Activated CD4-positive, alpha-beta T cell treated with anti-CD3 and anti-CD28 coated beads, Interleukin-2, amount 10 ng/mL, durations not matched to agents 24 days and 14 days (primary cell): Measurements from ENCODE around the gene PRR20E. TPM values are rescaled to one million over a fixed set of nuclear protein-coding genes. Genes with fewer than 3 reads are reported as not detected.
"Not testable (repeated sequence)": the region's sequence is repeated elsewhere in the genome, so short reads cannot be mapped to it uniquely, and the experiment has no call there.

Source experiments
- DNase-seq: peaks from one replicate; pipeline ENCODE4 v3.0.0; 2022
- H3K27ac Mint-ChIP-seq: one replicate; pipeline ENCODE4 v1.8.0; 2022; ENCODE audit warnings: mild to moderate bottlenecking, mixed read lengths
- H3K27me3 Mint-ChIP-seq: one replicate; pipeline ENCODE4 v1.8.0; 2022; ENCODE audit warnings: mixed read lengths
- H3K36me3 Mint-ChIP-seq: one replicate; pipeline ENCODE4 v1.8.0; 2022; ENCODE audit warnings: low read depth, mild to moderate bottlenecking, mixed read lengths
- H3K4me1 Mint-ChIP-seq: one replicate; pipeline ENCODE4 v1.8.0; 2021; ENCODE audit warnings: mixed read lengths
- H3K4me3 Mint-ChIP-seq: one replicate; pipeline ENCODE4 v1.8.0; 2022; ENCODE audit warnings: mild to moderate bottlenecking, moderate library complexity, mixed read lengths
- H3K9me3 Mint-ChIP-seq: one replicate; pipeline ENCODE4 v1.8.0; 2021; ENCODE audit warnings: mixed read lengths
- intact Hi-C: fragments of 100-400 bp; cut with micrococcal nuclease; formaldehyde crosslinking; loops from one replicate; pipeline ENCODE4 v1.15.1; 2023
- total RNA-seq: library from RNA; stranded (reverse); gene quantifications from 2 replicates; pipeline ENCODE4 v1.2.3, GENCODE V29; 2022

The PRR20E gene
- total RNA-seq = not detected in 2 replicates

DNA sequence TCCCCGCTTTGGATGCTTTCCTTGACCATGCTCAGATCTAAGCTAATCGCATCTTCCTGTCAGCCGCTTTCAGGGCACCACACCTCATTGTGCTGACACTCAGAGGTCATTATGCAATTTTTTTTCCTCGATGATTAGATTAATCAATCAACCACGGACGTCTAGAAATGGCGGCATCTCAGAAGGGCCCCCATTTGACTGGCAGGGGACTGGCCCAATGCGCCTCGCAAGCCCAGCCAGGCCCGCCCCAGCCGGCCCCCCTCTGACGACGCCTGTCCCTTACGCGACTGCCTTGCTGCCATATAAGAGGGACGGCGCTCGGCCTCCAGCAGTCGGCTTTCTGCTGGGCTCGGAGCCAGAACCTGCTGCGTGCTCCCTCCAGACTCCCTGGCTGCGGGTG lies at the start of gene PRR20E:
PRR20E (plus strand) TSS at position 301 of the 400 bp plus-strand sequence. CDS start 387 bp downstream, outside the sequence.
- intact Hi-C loops, H3K4me1 Mint-ChIP-seq, H3K27ac Mint-ChIP-seq, H3K4me3 Mint-ChIP-seq, H3K36me3 Mint-ChIP-seq, DNase-seq, H3K9me3 Mint-ChIP-seq, H3K27me3 Mint-ChIP-seq: not testable (repeated sequence)

DNA sequence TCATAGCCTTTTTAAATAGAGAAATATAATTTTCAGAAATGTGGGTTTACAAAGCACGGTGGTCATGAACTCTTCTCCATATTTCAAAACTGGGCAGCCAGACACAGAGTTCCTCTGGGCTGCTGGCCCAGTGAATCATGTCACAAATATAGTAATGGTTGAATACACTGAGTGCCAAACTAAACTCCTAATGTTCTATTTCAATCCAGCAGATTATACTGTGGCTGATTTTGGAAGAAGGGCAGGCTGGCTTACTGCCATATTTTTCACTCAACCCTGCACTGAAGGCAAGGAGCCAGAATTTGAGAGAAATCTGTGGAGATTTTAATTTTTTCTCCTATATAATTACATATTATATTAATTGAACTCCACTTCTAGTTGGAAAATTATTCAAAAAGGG lies 43.3 kb upstream of the PRR20E start:
- Mint-ChIP-seq H3K4me3 (no peak overlapping the region), H3K36me3 (no peaks in the 10 kb centered on the region), H3K27ac (no peak overlapping the region), H3K27me3 (no peaks in the 10 kb centered on the region), H3K4me1 (no peaks in the 10 kb centered on the region), H3K9me3 (peaks cover 4% of the 10 kb centered on the region)
- intact Hi-C loops = no loop called here
- no peak for DNase-seq

DNA sequence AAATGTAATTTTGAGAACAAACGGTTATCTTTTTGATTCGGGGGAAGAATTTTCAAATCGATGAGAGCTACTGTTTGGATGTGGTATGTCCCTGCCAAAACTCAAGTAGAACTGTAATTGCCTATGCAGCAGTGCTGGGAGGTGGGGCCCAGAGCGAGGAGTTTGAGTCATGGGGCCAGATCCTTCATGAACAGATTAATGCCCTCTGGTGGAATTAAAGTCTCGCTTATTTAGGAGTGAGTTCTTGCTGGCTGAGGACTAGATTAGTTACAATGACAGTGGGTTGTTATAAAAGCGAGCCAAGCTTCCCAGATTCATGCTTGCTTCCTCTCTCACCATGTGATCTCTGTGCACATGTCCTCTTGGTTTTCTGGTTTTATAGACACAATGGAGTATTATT lies 38.1 kb upstream of the PRR20E start:
- H3K4me3 Mint-ChIP-seq = no peak overlapping the region
- H3K27me3 Mint-ChIP-seq = no peaks in the 10 kb centered on the region
- intact Hi-C loops = no loop called here
- H3K4me1 Mint-ChIP-seq = no peaks in the 10 kb centered on the region
- peaks cover 5% of the 10 kb centered on the region for H3K9me3 Mint-ChIP-seq
- no peak overlapping the region for H3K27ac Mint-ChIP-seq
- H3K36me3 Mint-ChIP-seq = no peaks in the 10 kb centered on the region
- DNase-seq = no peak

DNA sequence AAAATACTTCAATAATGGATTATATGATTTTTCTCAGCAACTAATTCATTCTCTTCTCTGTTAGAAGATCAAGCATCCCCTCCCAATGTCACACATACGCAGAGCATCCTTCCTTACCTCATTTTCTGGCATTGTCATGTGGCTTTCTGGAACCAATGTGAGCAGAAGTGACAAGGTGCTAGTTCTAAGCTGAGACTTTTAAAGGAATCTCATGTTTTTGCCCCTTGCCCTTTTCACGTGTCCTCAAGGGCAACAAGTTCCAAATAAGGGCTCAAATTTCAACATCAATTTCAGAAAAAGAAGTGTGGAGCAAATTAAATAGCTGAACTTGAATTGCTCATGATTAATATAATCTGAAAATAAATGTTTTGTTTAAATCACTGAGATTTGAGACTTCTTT lies 30.9 kb upstream of the PRR20E start:
- Mint-ChIP-seq H3K27me3 (no peaks in the 10 kb centered on the region), H3K36me3 (no peaks in the 10 kb centered on the region)
- DNase-seq = no peak

DNA sequence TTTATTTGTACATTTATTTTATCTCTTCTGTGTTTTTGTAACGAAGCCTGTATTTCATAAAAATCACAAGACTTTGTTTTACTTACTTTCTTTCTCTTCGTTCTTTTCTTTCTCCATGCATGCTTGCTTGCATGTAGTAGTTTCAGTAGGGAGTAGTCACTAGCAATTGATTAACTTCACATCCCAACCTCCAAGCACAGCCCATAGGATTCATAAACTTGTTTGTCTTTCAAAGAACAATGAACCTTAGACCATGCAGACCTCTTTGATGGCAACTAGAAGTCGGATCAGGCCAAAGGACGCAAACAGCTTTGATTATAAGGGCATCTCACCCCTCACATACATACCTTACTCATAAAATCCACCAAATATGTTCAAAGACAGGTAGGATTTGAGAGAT lies 29.4 kb upstream of the PRR20E start:
- no peaks in the 10 kb centered on the region for H3K4me1 Mint-ChIP-seq
- H3K36me3 Mint-ChIP-seq = no peaks in the 10 kb centered on the region
- no peak overlapping the region for H3K27ac Mint-ChIP-seq
- H3K27me3 Mint-ChIP-seq = no peaks in the 10 kb centered on the region
- no peaks in the 10 kb centered on the region for H3K9me3 Mint-ChIP-seq
- intact Hi-C loops = no loop called here
- no peak overlapping the region for H3K4me3 Mint-ChIP-seq
- no peak for DNase-seq

More for the DNA sequence above, 30.9 kb upstream of the PRR20E start:
- H3K4me1 Mint-ChIP-seq = no peaks in the 10 kb centered on the region
- H3K4me3 Mint-ChIP-seq = no peak overlapping the region
- peaks cover 5% of the 10 kb centered on the region for H3K9me3 Mint-ChIP-seq
- intact Hi-C loops = no loop called here
- H3K27ac Mint-ChIP-seq = no peak overlapping the region

DNA sequence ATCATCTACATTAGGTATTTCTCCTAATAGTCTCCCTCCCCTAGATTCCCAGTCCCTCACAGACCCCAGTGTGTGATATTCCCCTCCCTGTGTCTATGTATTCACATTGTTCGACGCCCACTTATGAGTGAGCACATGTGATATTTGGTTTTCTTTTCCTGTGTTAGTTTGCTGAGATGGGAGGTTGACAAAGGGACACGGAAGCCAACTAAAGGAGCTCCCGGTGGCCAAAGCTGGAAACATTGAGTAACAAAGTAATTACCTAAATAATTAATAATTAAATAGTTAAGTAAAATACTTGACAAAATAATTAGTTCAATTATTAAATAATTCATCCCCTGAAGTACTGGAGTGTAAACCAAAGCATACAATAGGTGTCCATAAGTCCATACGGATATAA lies 28.0 kb upstream of the PRR20E start:
- intact Hi-C loops = no loop called here
- H3K27me3 Mint-ChIP-seq = no peaks in the 10 kb centered on the region
- H3K4me3 Mint-ChIP-seq = no peak overlapping the region
- no peaks in the 10 kb centered on the region for H3K9me3 Mint-ChIP-seq
- no peaks in the 10 kb centered on the region for H3K36me3 Mint-ChIP-seq
- no peak for DNase-seq
- H3K27ac Mint-ChIP-seq = no peak overlapping the region
- no peaks in the 10 kb centered on the region for H3K4me1 Mint-ChIP-seq

DNA sequence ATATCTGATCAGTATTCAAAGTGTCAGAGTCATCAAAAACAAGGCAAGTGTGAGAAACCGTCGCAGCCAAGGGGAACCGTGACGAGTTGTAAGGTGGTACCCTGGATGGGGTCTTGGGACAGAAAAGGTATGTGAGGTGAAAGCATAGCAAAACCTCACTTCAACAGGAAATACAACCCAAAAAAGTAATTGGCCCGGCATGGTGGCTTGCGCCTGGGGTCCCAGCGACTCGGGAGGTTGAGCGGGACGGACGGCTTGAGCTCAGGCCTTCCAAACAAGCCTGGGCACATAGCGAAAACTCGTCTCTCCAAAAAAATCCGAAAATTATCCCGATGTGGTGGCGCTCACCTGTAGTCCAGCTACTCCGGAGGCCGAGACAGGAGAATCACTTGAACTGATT lies 27.2 kb upstream of the PRR20E start:
- H3K4me1 Mint-ChIP-seq, H3K9me3 Mint-ChIP-seq, H3K27ac Mint-ChIP-seq, H3K4me3 Mint-ChIP-seq, intact Hi-C loops, H3K27me3 Mint-ChIP-seq, H3K36me3 Mint-ChIP-seq, DNase-seq: not testable (repeated sequence)

DNA sequence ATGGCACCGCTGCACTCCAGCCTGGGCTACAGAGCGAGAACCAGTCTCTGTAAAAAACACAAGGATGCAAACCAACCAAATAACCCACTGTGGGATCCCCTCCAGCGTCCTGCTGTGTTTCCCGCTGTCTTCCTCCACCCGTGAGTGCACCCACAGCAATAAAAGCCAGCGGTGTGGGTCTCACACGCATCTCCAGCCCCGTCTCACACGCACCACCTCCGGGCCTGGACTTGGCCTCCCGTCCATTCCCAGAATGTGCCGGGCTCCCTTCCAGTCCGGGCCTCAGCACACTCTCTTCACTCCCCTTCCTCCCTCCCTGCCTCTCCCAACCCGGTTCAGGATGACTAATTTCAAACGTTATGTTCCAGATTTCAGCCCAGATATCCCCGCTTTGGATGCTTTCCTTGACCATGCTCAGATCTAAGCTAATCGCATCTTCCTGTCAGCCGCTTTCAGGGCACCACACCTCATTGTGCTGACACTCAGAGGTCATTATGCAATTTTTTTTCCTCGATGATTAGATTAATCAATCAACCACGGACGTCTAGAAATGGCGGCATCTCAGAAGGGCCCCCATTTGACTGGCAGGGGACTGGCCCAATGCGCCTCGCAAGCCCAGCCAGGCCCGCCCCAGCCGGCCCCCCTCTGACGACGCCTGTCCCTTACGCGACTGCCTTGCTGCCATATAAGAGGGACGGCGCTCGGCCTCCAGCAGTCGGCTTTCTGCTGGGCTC lies 26.6 kb upstream of the PRR20E start, which contains the start of gene PRR20A:
PRR20A (plus strand) TSS at position 684 of the 734 bp plus-strand sequence. CDS start 387 bp downstream, outside the sequence.
- intact Hi-C loops, H3K9me3 Mint-ChIP-seq, H3K36me3 Mint-ChIP-seq, DNase-seq, H3K4me1 Mint-ChIP-seq, H3K27ac Mint-ChIP-seq, H3K4me3 Mint-ChIP-seq, H3K27me3 Mint-ChIP-seq: not testable (repeated sequence)

DNA sequence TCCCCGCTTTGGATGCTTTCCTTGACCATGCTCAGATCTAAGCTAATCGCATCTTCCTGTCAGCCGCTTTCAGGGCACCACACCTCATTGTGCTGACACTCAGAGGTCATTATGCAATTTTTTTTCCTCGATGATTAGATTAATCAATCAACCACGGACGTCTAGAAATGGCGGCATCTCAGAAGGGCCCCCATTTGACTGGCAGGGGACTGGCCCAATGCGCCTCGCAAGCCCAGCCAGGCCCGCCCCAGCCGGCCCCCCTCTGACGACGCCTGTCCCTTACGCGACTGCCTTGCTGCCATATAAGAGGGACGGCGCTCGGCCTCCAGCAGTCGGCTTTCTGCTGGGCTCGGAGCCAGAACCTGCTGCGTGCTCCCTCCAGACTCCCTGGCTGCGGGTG lies 19.8 kb upstream of the PRR20E start, which contains the start of gene PRR20B:
PRR20B (plus strand) TSS at position 301 of the 400 bp plus-strand sequence. CDS start 387 bp downstream, outside the sequence.
- H3K9me3 Mint-ChIP-seq, intact Hi-C loops: not testable (repeated sequence)

DNA sequence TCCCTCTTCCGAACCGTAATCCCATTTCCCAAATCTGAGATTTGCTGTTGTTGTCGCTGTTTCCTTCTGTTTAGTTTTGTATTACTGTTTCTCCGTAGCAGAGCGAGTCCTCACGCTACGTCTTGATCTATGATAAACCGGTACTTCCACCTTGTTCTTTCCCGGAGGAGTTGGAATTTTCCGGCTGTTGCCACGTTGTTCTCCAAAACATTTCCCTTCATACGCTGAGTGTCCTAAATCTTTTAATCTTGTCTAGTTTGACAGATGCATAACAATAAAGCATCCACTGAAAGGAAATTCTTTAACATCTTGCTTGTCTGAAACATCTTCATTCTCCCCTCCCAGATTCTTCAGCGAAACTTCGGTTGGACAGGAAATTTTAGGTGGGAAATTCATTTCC lies 18.9 kb upstream of the PRR20E start:
- H3K27me3 Mint-ChIP-seq, intact Hi-C loops, DNase-seq, H3K4me3 Mint-ChIP-seq, H3K9me3 Mint-ChIP-seq, H3K4me1 Mint-ChIP-seq, H3K27ac Mint-ChIP-seq, H3K36me3 Mint-ChIP-seq: not testable (repeated sequence)

More for the DNA sequence above, 19.8 kb upstream of the PRR20E start, which contains the start of gene PRR20B:
- H3K36me3 Mint-ChIP-seq, H3K4me1 Mint-ChIP-seq, H3K27ac Mint-ChIP-seq, H3K4me3 Mint-ChIP-seq, H3K27me3 Mint-ChIP-seq, DNase-seq: not testable (repeated sequence)

DNA sequence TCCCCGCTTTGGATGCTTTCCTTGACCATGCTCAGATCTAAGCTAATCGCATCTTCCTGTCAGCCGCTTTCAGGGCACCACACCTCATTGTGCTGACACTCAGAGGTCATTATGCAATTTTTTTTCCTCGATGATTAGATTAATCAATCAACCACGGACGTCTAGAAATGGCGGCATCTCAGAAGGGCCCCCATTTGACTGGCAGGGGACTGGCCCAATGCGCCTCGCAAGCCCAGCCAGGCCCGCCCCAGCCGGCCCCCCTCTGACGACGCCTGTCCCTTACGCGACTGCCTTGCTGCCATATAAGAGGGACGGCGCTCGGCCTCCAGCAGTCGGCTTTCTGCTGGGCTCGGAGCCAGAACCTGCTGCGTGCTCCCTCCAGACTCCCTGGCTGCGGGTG lies 13.2 kb upstream of the PRR20E start, which contains the start of gene PRR20C:
PRR20C (plus strand) TSS at position 301 of the 400 bp plus-strand sequence. CDS start 387 bp downstream, outside the sequence.
- intact Hi-C loops, H3K4me1 Mint-ChIP-seq, H3K9me3 Mint-ChIP-seq, H3K4me3 Mint-ChIP-seq, H3K27ac Mint-ChIP-seq, H3K27me3 Mint-ChIP-seq, H3K36me3 Mint-ChIP-seq, DNase-seq: not testable (repeated sequence)

DNA sequence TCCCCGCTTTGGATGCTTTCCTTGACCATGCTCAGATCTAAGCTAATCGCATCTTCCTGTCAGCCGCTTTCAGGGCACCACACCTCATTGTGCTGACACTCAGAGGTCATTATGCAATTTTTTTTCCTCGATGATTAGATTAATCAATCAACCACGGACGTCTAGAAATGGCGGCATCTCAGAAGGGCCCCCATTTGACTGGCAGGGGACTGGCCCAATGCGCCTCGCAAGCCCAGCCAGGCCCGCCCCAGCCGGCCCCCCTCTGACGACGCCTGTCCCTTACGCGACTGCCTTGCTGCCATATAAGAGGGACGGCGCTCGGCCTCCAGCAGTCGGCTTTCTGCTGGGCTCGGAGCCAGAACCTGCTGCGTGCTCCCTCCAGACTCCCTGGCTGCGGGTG lies 6.7 kb upstream of the PRR20E start, which contains the start of gene PRR20D:
PRR20D (plus strand) TSS at position 301 of the 400 bp plus-strand sequence. CDS start 387 bp downstream, outside the sequence.
- DNase-seq, H3K36me3 Mint-ChIP-seq, H3K9me3 Mint-ChIP-seq, H3K4me3 Mint-ChIP-seq, intact Hi-C loops, H3K4me1 Mint-ChIP-seq, H3K27ac Mint-ChIP-seq, H3K27me3 Mint-ChIP-seq: not testable (repeated sequence)

DNA sequence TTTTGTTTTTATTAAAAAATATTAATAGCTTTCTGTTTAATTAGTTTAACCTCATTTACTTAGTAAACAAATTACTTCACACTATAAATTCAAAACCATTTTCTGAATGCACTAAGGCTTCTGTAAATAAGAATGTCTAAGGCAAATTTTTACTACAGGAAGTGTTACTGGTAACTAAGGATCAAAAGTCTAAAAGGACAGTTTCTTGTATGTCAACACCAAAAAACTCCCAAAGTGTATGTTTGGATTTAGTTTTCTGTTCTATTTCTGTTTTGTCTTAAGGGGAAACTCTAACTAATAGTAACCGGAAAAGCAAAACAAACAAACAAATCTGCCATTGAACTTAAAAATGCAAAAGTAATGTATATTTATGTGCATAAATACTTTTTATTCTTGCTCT lies 24.7 kb downstream of the PRR20E start:
- DNase-seq = no peak
- Mint-ChIP-seq H3K9me3 (no peaks in the 10 kb centered on the region), H3K4me3 (no peak overlapping the region), H3K4me1 (no peaks in the 10 kb centered on the region), H3K27ac (no peak overlapping the region), H3K36me3 (no peaks in the 10 kb centered on the region), H3K27me3 (no peaks in the 10 kb centered on the region)
- intact Hi-C loops = no loop called here

DNA sequence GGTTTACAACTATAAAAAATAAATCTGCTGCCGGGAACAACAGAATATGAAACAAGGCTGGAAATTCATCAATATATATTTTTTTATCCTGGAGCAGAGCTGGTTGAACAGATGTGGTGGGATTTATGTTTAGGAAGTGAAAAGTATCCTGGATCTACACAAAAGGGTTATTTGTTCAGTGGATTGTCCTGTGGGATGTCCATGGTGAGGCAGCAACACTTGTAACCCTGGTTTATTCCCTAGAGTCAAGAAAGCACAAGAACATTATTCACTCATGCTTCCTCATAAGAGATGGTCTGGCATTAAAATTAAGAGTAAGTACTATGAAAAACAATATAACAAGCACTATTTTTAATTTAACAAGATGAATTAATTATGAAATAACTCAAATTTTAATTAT lies 46.0 kb downstream of the PRR20E start:
- DNase-seq = no peak
- Mint-ChIP-seq H3K4me1 (no peaks in the 10 kb centered on the region), H3K36me3 (no peaks in the 10 kb centered on the region), H3K4me3 (no peak overlapping the region), H3K9me3 (peaks cover 4% of the 10 kb centered on the region), H3K27ac (no peak overlapping the region), H3K27me3 (no peaks in the 10 kb centered on the region)
- intact Hi-C loops = no loop called here
